WI38 (cell line): ENCODE measurements around the gene ZBTB46.

ENCODE experiments used
- H3K4me3 ChIP-seq: 2 replicates; pipeline ENCODE4 v1.5.1; 2011; ENCODE audit warnings: low read depth, mild to moderate bottlenecking, control low read depth, low read length
- CTCF ChIP-seq: IDR thresholded peaks from 2 replicates; pipeline ENCODE4 v1.5.1; 2012; ENCODE audit warnings: low read depth, mild to moderate bottlenecking, control low read depth, low read length

The ZBTB46 gene

GRCh38 chr20:63766695-63767426, 64.2 kb downstream of the ZBTB46 start:
- H3K4me3 ChIP-seq = no peak overlapping the region
- TF ChIP-seq CTCF = no peak

GRCh38 chr20:63765902-63766301, 65.2 kb downstream of the ZBTB46 start:
- H3K4me3 ChIP-seq = no peak overlapping the region
- TF ChIP-seq CTCF = no peak

- no peak overlapping the region for H3K4me3 ChIP-seq
- TF ChIP-seq CTCF = no peak
Measured at GRCh38 chr20:63765082-63765873, 65.8 kb downstream of the ZBTB46 start.

GRCh38 chr20:63759377-63759901, 71.6 kb downstream of the ZBTB46 start:
- H3K4me3 ChIP-seq = no peak overlapping the region
- no peak for TF ChIP-seq CTCF

GRCh38 chr20:63758152-63758551, 72.9 kb downstream of the ZBTB46 start:
- no peak for TF ChIP-seq CTCF
- H3K4me3 ChIP-seq = no peak overlapping the region

- H3K4me3 ChIP-seq = no peak overlapping the region
- no peak for TF ChIP-seq CTCF
Measured at GRCh38 chr20:63756648-63756991, 74.4 kb downstream of the ZBTB46 start.
